Peyer's patch (tissue), 4 donors: Measurements from ENCODE around the gene RFX2.

Source experiments
- CTCF ChIP-seq, 6 experiments: fragments of 450-650 bp in 4 of 6; fragments of 200-600 bp in 2 of 6; sonication (generic) in 1 of 6; IDR thresholded peaks; one replicate each; pipeline ENCODE4 v1.5.1; 2017 to 2019; ENCODE audit warnings: antibody characterized with exemption in 6 of 6, mild to moderate bottlenecking in 3 of 6, moderate library complexity in 1 of 6
- POLR2A ChIP-seq, 2 donors: fragments of 450-650 bp; IDR thresholded peaks; one replicate each; pipeline ENCODE4 v1.5.1; 2017; ENCODE audit warnings: antibody characterized with exemption in 2 of 2, mild to moderate bottlenecking in 2 of 2, moderate library complexity in 2 of 2

DNA sequence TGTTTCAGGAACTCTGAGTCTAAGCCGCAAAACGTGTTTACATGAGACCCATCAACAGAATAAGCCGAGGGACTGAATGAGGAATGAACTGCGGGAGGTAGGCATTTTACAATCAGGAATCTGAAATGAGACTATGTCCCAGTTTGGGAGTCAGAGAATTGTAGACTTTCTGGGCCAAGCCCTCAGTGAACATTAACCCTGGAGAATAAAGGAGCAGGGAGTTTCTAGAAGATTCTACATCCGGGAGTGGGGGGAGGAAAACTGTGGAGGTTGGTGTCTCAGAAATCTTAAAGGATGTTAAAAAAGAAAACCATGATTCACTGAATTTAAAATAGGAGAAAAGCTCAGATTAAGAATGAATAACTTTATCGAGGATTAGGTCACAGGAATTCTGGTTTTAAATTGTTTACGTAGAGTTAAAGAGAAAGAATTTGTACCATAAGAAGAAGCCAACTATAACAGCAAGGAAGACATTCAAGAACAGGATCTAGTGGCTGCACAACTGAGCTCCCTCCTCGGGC, 18.5 kb downstream of the RFX2 start:
- TF ChIP-seq POLR2A (IDR thresholded peaks at IDR 0.05) (no peak), CTCF (IDR thresholded peaks at IDR 0.05) (no peak)
